NCI-H2081 treated with DMSO at 0.1 percent for 48 hours (cell line): Measurements from ENCODE around the gene FSD1.
"Not testable (repeated sequence)": the region's sequence is repeated elsewhere in the genome, so short reads cannot be mapped to it uniquely, and the experiment has no call there.

Experiments
- DNase-seq: peaks from one replicate; lab custom pipeline; 2025; lab: John Stamatoyannopoulos, UW

Gene FSD1

DNA sequence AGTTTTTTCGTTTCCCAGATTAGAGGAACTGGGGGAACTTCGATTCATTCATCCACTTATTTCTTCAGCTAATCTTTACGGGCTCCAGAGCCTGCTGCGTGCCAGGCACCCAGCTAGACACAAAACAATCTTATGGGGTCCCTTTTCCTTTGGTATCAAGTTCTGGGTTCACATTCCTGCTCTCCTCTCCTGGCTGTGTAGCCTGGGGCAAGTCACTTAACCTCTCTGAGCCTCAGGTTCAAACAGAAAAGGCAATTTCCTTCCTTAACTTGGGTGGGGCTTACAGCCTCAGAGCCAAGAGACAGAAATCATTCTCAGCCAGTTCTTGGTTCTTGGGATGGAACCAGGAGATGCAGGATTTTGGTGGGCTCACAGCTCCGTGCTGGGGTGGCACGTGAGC is 19.4 kb upstream of the FSD1 start:
- no peak for DNase-seq

DNA sequence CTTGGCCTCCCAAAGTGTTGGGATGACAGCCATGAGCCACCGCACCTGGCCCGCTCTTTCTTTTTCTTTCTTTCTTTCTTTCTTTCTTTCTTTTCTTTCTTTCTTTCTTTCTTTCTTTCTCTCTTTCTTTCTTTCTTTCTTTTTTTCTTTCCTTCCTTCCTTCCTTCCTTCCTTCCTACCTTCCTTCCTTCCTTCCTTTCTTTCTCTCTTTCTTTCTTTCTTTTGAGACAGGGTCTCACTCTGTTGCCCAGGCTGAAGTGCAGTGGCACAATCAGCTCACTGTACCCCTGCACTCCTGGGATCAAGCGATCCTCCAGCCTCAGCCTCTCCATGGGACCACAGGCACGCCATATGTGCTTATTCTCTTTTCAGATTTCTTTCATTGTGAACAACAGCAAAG is 18.3 kb upstream of the FSD1 start:
- not testable (repeated sequence) for DNase-seq

DNA sequence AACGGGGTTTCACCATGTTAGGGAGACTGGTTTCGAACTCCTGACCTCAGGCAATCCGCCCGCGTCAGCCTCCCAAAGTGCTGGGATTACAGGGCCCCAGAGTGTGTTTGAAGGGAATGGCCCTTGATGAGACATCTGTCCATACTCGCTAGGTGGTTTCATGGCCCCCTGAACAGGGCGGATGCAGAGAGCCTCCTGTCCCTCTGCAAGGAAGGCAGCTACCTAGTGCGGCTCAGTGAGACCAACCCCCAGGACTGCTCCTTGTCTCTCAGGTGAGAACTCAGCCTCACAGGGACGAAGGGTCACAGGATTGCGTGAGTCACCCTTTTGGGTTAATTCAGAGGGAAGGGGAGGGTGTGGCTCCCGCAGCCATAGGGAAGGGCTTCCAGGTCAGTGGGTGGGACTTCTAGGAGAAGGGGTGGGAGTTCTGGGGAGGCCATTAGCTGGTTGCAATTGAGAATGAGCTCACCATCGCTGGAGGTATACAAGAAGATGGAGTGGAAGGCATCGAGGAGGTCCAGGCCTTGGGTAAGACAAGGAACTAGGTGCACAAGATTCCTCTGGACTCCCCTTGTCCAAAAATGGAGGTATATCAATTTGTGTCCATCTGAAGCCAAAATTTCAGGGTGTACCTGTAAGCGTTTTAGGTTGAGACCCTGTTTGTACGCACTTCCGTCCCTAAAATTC is 16.2 kb upstream of the FSD1 start:
- no peak for DNase-seq

DNA sequence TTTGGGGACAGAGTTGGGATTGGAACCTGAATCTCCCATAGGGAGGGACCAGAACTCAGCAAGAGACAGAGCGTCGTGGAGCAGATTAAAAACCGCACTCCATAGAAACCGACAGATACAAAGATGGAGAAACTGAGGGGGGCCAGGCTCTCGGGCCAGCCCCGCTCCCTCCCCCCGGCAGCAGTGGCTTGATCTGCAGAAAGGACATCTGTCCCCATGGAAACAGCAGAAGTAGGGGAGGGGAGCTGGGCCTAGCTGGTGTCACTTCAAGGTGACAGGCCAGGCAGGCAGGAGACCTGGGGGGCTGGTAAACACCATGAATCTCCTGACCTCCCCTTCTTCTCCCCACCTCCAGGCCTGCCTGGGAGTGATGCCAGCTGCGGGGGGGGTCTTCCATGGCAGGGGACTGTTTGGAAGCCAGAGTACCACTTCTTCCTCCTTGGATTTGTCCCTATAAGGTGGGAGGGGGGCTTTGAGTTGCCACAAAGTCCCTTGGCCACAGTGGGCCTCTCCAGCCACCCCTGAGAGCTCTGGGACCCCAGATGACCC is 13.1 kb upstream of the FSD1 start:
- DNase-seq = no peak

DNA sequence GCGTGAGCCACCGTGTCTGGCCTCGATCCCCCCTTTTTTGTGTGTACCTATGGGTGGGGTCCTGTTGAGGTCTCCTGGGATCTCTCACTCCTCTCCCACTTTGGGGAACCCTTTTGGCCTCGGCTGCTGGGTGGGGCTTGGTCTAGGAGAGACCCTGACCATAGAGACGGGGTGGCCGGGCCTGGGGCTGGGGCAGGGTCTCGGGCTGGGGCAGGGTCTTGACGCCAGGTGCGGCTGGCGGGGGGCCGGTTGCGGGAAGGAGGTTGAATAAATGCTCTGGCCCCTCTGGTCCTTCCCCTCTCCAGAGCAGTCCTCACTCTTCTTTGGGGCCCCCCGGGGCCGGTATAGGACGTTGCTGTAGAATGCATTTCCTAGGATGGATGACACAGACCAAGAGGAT is 11.9 kb upstream of the FSD1 start:
- DNase-seq = no peak

DNA sequence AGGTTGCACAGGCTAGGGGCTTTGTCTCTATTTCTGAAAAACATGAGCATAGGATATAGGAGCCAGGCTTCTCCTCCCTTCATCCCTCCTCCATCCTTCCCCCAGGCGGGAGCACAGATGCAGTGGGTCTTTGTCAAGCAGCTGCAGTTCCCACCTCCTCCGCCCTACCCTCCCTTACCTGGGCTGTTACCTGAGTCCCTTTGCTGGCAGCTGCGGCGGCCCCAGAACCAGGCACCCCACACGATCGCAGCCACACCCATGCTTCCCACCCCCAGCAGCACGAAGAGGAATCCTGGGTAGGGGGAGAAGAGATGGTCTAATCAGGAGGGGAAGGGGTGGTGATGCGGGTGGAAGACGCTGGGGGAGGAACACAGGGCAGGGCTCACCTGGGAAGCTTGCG is 10.0 kb upstream of the FSD1 start:
- DNase-seq = no peak

DNA sequence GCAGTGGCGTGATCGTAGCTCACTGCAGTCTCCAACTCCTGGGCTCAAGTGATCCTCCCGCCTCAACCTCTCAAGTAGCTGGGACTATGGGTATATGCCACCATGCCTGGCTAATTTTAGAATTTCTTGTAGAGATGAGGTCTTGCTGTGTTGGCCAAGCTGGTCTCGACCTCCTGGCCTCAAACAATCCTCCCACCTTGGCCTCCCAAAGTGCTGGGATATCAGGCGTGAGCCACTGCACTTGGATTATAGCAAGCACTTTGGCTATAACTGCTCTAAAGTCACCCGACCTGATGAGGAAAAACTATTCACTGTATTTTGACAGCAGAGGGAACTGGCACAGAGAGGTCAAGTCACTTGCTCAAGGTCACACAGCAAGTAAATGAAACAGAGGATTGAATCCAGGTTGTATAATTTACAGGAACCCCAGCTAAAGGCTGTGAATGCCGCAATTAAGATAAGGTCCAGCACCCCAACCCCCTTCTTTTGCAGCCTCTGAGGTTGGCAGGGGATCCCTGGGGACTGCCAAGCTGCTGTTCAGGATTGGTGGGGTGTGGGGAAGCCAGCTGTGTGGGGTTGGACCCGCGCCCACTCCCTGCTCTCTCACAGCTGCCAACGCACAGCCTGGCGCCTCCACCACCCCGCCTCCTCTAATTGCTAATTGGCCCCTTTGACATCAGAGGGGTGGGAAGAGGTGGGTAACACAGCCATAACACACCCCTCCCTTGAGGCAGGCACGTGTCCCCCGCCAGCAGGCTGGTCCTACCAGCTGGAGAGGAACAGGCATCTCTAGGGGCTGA is 8.2 kb upstream of the FSD1 start:
- DNase-seq = peak; percentile 43

DNA sequence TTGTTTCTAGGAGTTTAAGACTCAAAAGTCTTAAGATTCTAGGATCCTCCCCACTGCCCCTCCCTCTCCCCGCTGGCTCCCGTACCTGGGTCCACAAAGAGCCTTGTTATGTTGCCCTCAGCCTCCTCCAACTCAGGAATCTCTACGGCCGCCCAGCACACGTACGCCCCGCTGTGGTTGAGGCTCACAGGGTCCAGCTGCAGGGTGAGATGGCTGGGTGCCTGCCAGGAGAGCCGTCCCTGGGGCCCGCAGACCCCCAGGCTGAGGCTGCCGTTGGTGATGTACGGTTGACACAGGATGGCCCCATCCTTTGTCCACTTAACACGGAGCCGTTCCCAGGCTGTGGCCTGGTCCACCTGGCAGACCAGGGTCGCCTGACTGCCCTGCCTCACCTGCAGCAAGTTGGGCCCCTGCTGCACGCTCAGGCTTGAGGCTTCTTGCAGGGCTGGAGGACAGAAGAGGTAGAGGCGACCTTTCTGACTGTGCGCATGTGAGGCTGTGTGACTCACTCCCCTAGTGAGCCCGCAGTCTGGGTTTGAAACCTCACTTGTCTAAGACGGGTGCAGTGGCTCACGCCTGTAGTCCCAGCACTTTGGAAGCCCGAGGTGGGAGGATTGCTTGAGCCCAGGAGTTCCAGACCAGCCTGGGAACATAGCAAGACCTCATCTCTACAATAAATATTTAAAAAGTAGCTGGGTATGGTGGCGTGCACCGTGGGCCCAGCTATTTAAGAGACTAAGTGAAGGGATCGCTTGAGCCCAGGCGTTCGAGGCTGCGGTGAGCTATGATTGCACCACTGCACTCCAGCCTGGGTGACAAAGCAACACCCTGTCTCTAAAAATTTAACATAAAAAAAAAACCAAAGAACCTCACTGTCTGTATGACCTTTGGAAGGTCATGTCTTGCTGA is 6.2 kb upstream of the FSD1 start:
- DNase-seq = no peak

DNA sequence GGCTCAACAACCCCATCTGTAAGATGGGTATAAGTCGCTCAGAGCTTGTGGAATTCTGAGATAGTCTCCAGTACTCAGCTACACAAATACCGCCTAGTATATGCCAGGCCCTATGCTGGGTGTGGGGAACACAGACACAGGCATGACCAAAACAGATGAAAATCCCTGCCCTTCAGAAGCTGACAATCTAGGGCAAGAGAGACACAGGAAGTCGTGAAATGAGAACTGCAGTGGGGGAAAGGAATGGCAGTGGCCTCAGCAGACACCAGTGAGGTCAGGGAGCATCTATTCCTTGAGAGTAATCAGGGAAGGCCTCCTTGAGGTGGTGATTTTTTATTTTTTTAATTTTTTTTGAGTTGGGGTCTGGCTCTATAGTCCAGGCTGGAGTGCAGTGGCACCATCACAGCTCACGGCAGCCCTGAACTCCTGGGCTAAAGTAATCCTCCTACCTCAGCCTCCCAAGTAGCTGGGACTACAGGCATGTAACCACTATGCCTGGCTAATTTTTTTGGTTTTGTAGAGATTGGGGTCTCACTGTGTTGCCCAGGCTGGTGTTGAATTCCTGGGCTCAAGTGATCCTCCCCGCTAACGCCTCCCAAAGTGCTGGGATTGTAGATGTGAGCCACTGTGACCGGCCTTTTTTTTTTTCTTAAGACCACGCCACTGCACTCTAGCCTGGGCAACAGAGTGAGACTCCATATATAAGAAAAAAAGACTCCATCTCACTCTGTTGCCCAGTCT is 5.4 kb upstream of the FSD1 start:
- no peak for DNase-seq

DNA sequence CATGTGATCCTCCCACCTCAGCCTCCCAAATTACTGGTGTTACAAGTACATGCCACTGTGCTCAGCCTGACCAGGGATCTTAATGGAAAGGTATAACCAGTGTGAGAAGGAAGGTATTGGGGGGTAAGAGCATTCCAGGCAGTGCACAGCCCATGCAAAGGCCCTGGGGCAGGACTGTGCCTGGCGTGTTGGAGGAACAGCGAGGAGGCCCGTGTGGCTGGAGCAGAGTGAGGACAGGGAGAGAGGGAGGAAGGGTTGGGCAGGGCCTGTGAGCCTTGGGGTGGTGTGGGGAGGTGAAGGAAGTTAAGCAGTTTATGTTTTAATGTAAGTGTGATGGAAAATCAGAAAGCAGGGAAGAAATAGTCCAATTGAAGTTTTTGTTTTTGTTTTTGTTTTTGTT is 3.8 kb upstream of the FSD1 start:
- no peak for DNase-seq

DNA sequence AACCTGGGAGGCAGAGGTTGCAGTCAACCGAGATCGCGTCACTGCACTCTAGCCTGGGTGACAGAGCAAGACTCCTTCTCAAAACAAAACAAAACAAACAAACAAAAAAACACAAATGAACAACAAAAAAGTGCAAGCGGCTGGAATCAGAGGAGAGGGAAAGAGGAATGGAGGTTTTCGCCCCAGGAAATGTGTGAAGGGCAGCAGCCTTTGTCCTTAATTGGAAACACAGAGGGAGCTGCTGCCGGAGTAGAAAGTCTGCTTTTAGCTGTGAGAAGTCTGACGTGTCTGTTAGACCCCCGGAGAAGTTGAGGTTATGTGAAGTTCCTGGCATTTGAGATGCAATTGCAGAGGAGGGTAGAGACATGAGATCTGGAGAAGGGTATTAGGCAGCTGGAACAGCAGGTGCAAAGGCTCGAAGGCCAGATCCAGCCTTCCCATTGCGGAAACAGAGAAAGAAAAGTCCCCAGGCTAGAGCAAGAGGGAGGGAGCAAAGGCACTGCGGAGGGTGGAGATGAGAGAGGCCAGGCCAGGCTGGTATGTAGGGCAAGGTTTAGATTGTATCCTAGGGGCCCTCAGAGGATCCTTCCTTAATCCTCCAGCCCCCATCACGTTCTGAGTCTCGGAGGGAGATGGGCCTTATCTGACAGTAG is 2.7 kb upstream of the FSD1 start:
- DNase-seq = no peak

DNA sequence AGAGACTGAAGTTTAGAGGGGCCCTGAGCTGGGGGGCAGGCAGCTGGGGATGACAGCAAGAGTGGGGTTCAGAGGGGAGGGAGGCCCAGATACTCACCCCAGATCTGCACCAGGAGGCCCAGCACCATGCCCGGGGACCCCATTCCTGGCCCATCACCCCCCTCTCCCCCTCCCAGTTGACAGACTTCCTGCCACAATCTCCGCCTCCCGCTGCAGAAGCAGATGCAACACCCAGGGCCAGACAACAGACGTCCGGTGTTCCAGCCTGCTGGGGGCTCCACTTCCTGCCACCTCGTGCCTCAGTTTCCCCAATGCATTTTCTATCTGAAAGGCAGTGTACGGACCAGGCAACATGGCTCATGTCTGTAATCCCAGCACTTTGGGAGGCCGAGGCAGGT is 2.2 kb upstream of the FSD1 start, which contains the start of gene TMIGD2:
TSS of gene TMIGD2 (minus strand) at position 147 of the 398 bp plus-strand sequence. CDS start at position 143, 4 bp downstream.
- no peak for DNase-seq

DNA sequence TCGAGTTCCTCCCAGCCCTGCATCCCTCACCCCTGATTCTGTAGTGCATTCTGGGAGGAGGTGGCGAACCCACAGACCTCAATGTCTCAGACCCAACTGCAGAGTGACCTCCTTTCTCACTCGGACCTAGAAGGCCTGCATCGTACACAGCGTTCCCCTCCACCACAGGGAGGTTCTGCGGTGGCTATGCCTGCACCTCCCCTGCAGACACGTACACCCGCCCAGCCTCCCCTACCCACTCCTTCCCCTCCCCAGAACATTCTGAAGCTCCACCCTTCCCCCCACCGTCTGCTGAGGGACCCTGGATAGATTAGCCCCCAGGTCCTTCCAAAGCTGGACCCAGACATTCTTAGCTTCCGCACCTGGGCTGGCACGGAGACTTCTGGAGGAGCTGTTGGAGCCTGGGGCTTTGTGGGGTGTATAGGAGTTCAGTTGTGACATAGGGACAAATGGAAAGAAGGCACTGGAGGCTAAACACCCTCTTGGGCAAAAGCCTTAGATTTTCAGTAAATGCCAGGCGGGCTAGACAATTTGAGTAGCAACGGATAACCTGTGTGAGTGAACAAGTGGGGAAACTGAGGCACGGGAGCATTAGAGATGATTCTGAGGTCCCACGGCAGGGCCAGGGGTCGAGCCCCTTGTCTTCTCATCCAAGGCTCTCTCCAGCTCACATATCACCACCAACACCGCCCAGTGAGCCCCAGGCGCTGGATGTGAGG is 420 bp upstream of the FSD1 start:
- no peak for DNase-seq

DNA sequence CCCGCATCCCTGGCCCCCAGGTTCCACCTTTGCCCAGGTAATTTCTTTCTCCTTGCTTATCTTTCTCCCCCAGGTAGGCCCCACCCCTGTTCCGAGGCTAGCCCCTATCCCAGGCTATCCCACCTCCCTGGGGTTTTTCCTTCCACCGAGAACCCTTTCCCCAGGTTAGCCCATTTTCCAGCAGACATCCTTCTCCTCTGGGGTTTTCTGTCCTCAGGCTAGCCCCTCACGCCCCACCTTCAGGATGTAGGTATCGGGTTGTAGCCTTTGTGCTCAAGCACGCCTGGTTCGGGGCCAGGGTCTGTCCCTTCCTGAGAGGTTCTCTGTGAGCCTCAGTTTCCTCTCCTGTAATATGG is 837 bp downstream of the FSD1 start:
- no peak for DNase-seq

DNA sequence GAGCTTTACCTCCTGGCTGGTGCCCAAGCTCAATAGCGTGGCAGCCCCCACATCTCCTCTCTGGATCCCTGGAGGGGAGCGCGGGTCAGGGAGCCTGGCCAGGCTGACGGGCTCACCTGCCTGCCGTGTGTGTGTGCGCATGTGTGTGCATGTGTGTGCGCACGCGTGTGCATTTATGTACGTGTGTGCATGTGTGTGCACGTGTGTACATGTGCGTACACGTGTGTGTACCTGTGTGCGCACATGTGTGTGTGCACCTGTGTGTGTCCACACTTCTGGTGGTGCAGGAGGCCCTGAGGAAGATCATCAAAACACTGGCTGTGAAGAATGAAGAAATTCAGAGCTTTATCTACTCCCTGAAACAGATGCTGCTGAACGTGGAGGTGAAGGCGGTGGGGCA is 1.3 kb downstream of the FSD1 start:
- DNase-seq = no peak

DNA sequence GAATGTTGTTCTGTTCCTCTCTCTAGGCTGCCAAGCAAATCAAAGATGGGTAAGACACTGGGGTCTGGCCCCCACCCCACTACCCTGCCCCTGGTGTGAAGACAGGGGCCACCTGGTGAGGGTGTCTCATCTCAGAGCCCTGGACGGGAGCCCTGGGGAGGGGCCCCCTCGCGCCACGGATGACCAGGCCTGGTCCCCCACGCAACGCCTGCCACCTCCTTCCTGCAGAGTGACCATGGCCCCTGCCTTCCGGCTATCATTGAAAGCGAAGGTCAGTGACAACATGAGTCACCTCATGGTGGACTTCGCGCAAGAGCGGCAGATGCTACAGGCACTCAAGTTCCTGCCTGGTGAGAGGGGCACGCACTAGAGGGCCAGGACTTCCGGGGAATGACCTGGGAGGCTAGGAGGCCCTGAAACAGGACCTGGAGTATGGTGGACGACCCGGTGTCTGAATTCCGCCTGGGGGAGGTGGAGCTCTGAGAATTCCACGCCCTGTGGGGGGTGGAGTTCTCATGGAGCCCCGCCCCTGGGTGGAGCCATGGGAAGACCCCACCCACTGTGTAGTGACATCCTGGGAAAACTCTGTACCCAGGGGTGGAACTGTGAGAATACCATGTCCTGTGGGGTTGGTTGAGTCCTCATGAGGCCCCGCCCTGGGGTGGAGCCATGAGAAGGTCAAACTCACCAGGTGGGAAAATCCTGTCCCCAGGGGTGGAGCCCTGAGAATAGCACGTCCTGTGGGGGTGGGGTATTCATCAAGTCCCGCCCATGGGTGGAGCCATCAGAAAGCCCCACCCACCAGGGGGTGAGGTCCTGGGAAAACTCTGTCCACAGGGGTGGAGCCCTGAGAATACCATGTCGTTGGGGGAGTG is 6.1 kb downstream of the FSD1 start:
- no peak for DNase-seq

DNA sequence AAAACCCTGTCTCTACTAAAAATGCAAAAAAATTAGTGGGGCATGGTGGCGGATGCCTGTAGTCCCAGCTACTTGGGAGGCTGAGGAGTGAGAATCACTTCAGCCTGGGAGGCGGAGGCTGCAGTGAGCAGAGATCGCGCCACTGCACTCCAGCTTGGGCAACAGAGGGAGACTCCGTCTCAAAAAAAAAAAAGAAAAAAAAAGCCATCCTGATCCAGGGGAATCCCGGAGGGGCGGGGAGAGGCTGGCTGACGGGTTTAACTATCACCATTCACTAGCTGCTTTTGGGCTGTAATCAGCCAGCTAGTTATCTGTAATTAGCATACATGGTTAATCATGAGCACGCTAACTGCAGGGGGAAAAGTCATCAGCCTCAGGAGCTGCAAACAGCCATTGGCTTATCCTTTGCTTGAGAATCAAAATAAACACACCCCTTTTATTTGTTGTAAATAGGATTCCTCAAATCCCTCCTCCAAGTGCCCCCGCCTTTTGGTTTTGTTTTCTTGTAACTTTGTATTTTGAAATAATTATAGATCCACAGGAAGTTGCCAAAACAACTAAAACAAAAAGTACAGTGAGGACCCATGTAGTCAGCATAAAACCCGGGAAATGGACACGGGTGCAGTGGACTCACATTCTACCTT is 9.6 kb downstream of the FSD1 start:
- no peak for DNase-seq

DNA sequence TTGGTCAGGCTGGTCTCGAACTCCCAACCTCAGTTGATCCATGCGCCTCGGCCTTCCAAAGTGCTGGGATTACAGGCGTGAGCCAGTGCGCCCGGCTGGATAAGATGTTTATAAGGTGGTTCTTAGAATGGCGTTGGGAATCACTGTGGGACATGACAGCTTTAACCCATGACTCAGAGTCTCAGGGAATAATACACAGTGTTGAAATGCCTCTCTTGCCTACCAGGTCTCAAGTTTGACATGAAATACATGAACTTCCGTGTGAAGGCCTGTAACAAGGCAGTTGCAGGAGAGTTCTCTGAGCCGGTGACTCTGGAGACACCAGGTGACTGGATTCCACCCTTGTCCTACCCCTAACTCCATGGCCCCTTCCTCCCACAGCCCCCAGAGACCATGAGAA is 12.6 kb downstream of the FSD1 start:
- no peak for DNase-seq

DNA sequence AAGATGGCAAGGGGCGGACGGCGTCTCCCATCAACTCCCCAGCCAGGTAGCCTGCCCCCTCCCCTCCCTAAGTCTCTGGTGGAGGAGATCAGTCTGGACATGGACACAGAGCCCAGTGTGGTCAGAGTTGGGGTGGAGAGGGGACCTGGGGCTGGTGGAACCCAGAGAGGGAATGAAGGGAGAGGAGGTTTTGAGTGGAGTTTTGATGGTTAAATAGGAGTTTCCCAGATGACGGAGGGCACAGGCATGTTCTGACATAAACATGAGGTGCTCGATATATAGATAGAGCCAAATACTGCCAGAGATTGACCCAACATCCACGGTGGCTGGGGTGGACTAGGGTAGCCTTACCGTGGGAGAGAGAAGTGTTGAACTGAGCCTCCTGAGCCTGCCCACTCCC is 14.1 kb downstream of the FSD1 start:
- DNase-seq = no peak
